Non-pigmented ciliary epithelial cell (primary cell): ENCODE results near the gene ATG7.

Source experiments
- DNase-seq: peaks from one replicate; pipeline ENCODE4 v3.0.0-alpha.2; 2010; ENCODE audit warnings: low read depth

Gene ATG7

DNA sequence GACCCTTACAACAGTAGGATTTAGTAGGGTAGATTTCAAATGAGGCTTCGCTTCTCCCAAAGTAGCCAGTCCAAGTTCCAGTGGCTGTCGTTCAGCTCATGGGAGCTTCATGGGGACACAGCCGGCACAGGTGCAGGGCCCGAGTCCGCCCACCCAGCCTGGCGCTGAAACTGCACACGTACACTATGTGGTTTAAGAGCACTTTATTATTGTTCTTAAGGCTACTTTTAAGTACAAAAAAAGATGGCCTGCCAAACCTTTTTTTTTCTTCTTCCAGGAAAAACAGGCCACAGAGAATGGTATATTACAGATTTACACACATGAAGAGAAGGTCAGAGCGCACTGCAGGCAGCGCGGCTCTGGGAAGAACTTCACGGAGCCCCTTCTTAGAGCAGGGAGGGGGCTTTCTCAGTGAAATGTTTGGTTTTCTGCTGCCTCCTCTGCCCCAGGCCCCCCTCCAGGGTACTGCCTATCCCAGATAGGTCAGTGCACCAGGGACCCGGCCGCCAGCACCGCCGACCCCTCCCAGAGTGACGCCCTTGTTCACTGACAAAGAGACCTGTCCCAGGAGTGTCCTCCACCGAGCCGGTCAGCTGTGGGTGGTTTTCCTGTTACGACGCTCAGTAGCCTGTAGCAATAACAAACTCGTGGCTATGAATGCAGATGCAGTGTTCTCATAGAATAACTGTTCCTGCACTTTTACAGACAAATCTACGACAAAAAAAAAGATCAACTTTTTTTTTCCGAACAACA is 283.9 kb downstream of the ATG7 start:
- DNase-seq: no peak

GRCh38 chr3:11556851-11557644 is 284.9 kb downstream of the ATG7 start:
- peak; percentile 73 for DNase-seq

DNA sequence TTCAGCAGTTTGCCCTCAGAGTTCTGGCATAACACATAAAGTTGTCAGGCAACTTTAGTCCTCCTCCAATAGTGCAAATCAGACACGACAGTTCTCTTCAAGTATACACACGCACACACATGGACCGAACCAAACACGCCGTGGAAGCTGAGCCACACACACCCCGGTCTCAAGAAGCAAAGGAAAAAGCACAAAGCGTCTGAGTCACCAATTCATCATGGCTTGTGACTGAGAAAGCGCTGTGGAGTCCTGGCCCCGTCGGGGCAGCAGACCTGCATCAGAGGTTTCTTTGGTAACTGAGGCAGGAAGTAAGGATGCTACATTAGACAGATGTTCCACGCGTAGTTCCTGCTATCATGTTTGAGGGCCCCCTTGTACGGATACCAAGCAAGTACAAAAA is 285.8 kb downstream of the ATG7 start:
- peak; percentile 79 for DNase-seq

GRCh38 chr3:11558411-11558903 is 286.3 kb downstream of the ATG7 start:
- DNase-seq: no peak

- DNase-seq: no peak
Observed at GRCh38 chr3:11558918-11559815, 287.0 kb downstream of the ATG7 start.

DNA sequence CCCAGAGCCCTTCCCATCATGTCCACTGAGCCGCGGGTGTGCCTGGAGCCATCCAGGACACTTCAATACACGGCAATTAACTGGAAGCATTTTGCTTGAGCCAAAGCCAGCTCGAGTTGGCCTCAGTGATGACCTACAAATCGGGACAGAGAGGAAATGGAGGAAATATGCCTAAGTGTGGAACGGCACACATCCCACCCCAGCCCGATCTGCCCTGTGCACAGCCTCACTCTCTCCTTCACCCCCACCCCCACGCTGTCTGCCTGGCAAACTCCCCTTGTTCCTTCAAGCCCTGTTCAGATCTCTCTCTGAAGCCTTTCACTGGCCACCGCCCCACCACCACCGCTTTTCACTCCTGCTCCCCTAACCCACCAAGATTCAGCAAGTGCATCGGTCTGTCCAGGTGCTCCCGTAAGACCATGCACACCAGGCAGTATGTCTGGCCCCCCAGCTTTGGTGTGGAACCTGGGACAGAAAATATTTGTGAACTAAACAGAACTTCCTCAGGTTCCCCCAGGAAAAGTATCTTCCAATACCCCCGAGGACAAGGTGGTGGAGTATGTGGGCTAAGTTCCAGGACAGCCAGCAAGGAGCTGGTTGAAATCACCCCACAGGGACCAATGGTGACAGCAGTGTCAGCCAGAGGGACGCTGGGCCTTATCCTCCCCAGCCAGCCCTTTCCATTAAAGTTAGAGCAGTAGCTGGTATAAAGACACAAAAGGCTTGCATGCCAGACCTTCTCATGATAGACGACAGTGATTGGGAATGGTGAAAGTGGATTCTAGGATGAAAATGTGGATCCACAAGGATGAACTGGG is 287.8 kb downstream of the ATG7 start:
- no peak for DNase-seq

- no peak for DNase-seq
Observed at GRCh38 chr3:11560746-11561145, 288.5 kb downstream of the ATG7 start.

DNA sequence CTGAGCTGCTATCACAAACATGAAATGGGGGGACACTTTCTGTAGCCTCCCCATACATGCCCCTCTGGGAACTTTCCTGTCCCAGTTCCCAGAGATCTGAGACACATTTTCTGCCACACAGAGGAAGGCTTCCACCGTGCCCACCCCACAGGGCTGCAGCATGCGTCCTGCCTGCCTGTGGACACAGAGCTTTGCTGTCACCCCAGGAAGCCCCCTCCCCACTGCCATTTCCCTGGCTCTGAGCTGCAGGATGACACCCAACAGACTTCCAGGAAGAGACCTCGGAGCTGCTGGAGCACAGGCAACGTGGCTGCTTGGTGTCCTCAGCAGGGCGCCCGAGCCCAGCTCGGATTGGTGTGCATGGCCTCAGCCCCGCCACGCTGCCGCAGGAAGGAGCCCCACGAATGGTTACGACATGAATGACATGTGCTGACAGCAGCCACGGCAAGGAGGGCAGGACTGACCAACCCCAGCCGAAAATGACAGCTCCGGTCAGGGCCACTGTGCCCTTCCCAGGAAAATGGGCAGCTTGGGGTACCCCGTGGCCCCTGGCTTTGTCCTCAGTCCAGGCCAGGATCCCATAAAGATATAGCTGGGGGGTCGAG is 290.2 kb downstream of the ATG7 start:
- DNase-seq: no peak

DNA sequence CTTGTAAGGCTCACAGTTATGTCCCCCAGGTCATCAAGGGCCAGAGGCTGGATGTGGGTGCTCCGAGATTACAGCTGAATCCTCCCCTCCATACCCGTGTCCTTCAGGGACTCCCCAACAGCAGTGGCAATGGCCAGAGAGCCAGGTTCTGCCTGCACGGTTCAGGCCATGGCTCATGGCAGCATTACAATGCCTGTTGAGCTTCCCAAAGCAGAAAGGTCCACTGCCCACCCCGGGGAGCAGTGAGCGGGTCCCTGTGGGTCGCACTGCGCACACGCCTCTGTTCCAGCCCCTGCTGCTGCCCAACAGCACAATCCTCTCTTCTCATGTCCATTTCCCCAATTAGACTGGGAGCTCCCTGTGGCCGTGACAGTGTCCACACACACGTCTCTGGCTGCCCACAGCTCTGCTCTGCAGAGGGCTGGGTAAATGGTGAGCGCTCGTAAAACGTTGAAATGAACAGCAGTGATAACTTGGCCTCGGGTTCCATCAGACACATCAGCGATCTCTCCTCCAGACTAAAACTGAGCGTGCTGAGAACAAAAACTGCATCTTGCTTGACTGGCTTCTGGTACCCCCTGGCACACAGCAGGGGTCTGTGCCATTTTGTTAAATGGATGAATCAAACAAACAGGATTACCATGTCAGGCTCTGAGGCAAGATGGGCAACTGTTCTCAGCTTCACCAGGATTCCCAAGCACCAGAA is 291.1 kb downstream of the ATG7 start:
- DNase-seq: no peak

DNA sequence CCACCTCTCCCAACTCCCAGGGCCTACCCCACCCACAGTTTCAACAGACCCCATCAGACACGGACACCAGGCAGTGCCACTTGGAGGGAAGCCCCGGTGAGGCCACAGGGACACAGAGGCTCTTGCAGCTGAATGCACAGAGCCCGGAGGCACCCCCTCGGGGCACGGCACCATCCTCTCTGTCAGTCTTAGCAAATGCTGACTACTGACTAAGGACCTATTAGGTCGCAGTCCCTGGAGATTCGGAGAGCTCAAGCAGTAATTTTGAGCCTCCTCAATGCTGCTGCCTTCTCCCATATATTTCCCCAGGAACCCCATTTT is 291.6 kb downstream of the ATG7 start:
- DNase-seq: no peak

GRCh38 chr3:11564577-11565001 is 292.4 kb downstream of the ATG7 start:
- no peak for DNase-seq

- no peak for DNase-seq
Observed at GRCh38 chr3:11565072-11565471, 292.9 kb downstream of the ATG7 start.

DNA sequence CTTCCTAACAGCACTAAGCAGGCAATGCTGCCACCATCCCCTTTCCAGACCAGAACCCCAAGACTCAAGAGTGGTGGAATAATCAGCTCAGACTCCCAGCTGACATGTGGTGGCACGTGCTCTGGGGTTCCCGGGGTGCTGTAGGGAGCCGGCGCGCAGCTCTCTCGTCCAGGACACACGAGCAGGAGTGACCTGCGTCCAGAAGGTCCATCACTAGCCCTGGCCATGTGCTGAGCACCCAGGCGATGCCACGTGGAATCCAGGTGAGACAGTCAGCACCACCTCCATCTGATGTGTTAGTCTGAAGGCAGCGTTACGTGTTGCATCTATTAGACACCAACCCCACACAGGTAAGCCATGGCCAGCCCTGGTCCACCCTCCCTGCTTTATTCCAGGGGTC is 293.3 kb downstream of the ATG7 start:
- no peak for DNase-seq

GRCh38 chr3:11565932-11566331 is 293.7 kb downstream of the ATG7 start:
- no peak for DNase-seq

- no peak for DNase-seq
Observed at GRCh38 chr3:11566478-11566877, 294.3 kb downstream of the ATG7 start.

- no peak for DNase-seq
Observed at GRCh38 chr3:11566916-11567315, 294.7 kb downstream of the ATG7 start.

DNA sequence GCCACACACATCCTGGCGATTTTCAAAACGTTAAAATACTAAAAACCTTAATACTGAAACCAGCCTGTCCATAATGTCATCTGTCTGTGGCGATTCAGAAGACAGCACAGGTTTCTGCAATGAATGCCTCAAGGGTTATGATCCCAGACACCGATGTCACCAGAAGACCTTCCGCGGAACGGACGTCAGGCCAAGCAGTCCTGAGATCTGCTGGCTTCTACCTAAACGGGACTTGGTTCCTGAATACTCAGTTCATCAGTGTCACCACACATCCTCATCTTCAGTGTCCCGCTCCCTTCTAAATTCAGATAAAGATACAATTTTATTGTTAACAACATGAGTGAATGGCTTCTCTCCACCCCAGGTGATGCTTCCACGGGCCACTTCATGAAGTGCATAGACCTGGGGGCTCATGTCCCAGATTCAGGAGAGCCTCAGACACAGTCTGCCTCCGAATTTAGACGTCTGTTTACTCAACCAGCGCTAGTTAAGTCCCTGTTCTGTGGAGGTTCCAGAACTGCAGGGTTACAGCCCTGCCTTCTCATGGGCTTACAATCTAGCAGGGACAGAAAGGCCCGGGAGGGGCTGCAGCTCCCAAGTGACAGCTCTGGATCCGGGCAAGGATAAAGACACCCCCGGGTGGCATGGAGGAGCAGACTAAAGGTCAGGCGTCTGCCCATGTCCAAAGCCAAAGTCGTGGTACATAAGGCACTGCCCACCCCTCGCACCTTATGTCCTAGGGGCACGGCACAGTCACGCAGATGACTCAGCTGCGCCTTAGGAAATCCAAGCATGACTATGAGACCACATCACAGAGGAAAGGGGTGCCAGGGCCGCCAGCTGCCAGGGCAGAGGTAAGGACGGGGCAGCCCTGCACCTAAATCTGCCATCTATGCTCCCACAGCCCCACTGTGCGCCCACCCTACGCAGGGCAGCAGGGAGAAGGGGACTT is 295.6 kb downstream of the ATG7 start:
- DNase-seq: peak; percentile 41

GRCh38 chr3:11568503-11569155 is 296.4 kb downstream of the ATG7 start:
- peak; percentile 72 for DNase-seq
